ENCODE results near the gene CRACR2A. TPM values are rescaled to one million over a fixed set of nuclear protein-coding genes. Genes with fewer than 3 reads are reported as not detected.

Gene CRACR2A
- total and polyA plus RNA-seq, 2 of the 13 experiments (the other 11 are each of a cell fraction or from before 2014, with no cell fraction given): 0.09 to 0.20 TPM

DNA sequence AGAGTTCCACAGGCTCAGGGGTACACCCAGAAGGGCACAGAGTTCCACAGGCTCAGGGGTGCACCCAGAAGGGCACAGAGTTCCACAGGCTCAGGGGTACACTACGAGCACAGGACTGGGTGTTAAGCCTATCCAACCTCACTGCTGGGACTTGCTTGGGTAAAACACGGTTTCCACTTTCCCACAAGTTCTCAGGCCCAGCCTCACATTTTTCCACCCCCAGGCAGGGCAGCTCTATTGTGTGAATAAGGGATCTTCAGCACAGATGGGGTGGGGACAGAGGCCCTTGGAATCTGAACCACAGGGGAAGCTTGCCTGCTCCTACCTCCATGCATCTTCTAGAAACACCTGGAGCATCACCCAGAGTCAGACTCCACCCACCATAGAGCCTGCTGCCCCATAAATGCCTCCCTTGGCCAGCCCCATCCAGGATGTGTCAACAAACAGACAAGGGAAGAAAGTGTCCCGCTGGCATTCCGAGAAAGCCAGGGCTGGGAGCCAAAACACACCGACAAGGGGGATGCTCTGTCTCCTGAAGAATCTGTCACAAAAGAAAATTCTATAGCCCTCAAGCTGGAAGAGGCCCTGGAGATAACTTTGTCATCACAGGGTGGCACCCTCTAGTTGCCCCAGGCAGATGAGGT, 4.8 kb downstream of the CRACR2A start:
- no peak for FAIRE-seq

More for the DNA sequence above, 4.8 kb downstream of the CRACR2A start:
- Histone ChIP-seq H3K4me1 (ENCODE audit: insufficient read depth, low read length) (0 out of 2 replicates have a peak, but pooled peaks cover 6% of the 10 kb centered on the region), H3K27ac (ENCODE audit: extremely low read length, insufficient read depth, low read length) (no peak overlapping the region), H4K20me1 (ENCODE audit: insufficient read depth, low read length) (no peaks in the 10 kb centered on the region), H3K27me3 (ENCODE audit: control insufficient read depth in 1 of 2, insufficient read depth in 2 of 2, low read length in 2 of 2) (peaks cover 0 to 2% of the 10 kb centered on the region in 2 experiments; a peak in 1 of 5 replicates), H3K36me3 (replicated peaks in 1 of 2; ENCODE audit: control insufficient read depth in 1 of 2, insufficient read depth in 2 of 2, low read length in 2 of 2) (no peaks in the 10 kb centered on the region), H3K4me3 (replicated peaks in 1 of 3; ENCODE audit: insufficient read depth in 1 of 3, low read depth in 2 of 3, low read length in 3 of 3) (no peak overlapping the region), H3K79me2 (ENCODE audit: insufficient read depth, low read length) (no peaks in the 10 kb centered on the region), H3K9me3 (ENCODE audit: low read length) (no peaks in the 10 kb centered on the region), H3K9ac (ENCODE audit: insufficient read depth, low read depth, low read length) (no peak overlapping the region), H3K4me2 (ENCODE audit: low read depth, low read length) (no peak overlapping the region), H2AFZ (ENCODE audit: low read length) (no peak overlapping the region)
- ChIA-PET CTCF (ENCODE audit: low intra/inter-chr PET ratio, low total read pairs) (no interaction called here), POLR2A (no interaction called here)
- no peak for TF ChIP-seq MEIS1 (CRISPR knock-in tag; IDR thresholded peaks at IDR 0.05; ENCODE audit: borderline replicate concordance)
- no peak for TF ChIP-seq SMARCC2 (IDR thresholded peaks at IDR 0.05)
- TF ChIP-seq ZBTB42 (CRISPR knock-in tag; IDR thresholded peaks at IDR 0.05): no peak
- TF ChIP-seq PRPF4 (IDR thresholded peaks at IDR 0.05; ENCODE audit: low read depth, low read length, poor library complexity, severe bottlenecking): no peak
- no peak for TF ChIP-seq ZNF3 (CRISPR knock-in tag; IDR thresholded peaks at IDR 0.05)
- no peak for TF ChIP-seq ZNF512B (CRISPR knock-in tag; IDR thresholded peaks at IDR 0.05; ENCODE audit: borderline replicate concordance)
- TF ChIP-seq LCORL (IDR thresholded peaks at IDR 0.05): no peak
- TF ChIP-seq LCORL (CRISPR knock-in tag; IDR thresholded peaks at IDR 0.05): no peak
- DNase-seq (ENCODE audit: low spot score): no peak
- no TSS peak for BruUV-seq (replicated peaks)
- ATAC-seq: no peak
- 0% methylated on average over 5 of the region's 5 CpGs for WGBS (ENCODE audit: low lambda C conversion rate)
- in situ Hi-C loops (cut with HindIII; ENCODE audit: extremely low pct_ligation_motif_present, low pct_unique_long_range_greater_than_20kb): no loop called here
- intact Hi-C loops (cut with micrococcal nuclease; ENCODE audit: unreplicated experiment): no loop called here

Data from HepG2 (cell line).